Colonic mucosa (tissue), 4 donors: ENCODE results near the gene BOLL. TPM values are rescaled to one million over a fixed set of nuclear protein-coding genes. Genes with fewer than 3 reads are reported as not detected.
"Not testable (repeated sequence)": the region's sequence is repeated elsewhere in the genome, so short reads cannot be mapped to it uniquely, and the experiment has no call there.

Experiments used
- DNase-seq: peaks from one replicate; pipeline ENCODE4 v3.0.0-alpha.2; 2020
- H3K27ac ChIP-seq: fragments of 200-600 bp; one replicate; pipeline ENCODE4 v1.8.0; 2021
- H3K27me3 ChIP-seq: fragments of 200-600 bp; one replicate; pipeline ENCODE4 v1.8.0; 2021
- H3K36me3 ChIP-seq: fragments of 200-600 bp; one replicate; pipeline ENCODE4 v1.8.0; 2021
- H3K4me1 ChIP-seq: fragments of 200-600 bp; one replicate; pipeline ENCODE4 v1.8.0; 2021; ENCODE audit warnings: mild to moderate bottlenecking
- H3K4me3 ChIP-seq: fragments of 200-600 bp; one replicate; pipeline ENCODE4 v1.8.0; 2021
- H3K9ac ChIP-seq, 2 donors: one replicate each; pipeline ENCODE4 v1.7.0; 2013; ENCODE audit warnings: control low read depth in 2 of 2, low read depth in 2 of 2, low read length in 2 of 2
- H3K9me3 ChIP-seq: fragments of 200-600 bp; one replicate; pipeline ENCODE4 v1.8.0; 2021
- CTCF ChIP-seq: fragments of 200-600 bp; IDR thresholded peaks from one replicate; pipeline ENCODE4 v1.8.0; 2022; ENCODE audit warnings: antibody characterized with exemption, mild to moderate bottlenecking
- intact Hi-C: fragments of 100-400 bp; cut with DNase I; formaldehyde crosslinking; loops from one replicate; pipeline ENCODE4 v1.14.1; 2022
- total RNA-seq, 2 donors: library from RNA; stranded (reverse); fragmentation: NEBNext Ultra II Directional in 1 of 2; extraction: Animal tissue kit (Norgen Biotek cat#: 25700) in 1 of 2; gene quantifications; one replicate each; pipeline ENCODE4 v1.2.1, GENCODE V29; 2021
- donor health status: healthy.
- donor health status: DM: no; HTN: no; CAD: no.
- donor health status: DM: no; HTN: no; CAD: no.

The BOLL gene
- total RNA-seq, 2 donors from 2014 or later: not detected

GRCh38 chr2:197704434-197705120 is 80.5 kb downstream of the BOLL start:
- H3K36me3 ChIP-seq: no peaks in the 10 kb centered on the region
- intact Hi-C loops: loop anchor here (5.0 to 10.0 kb wide), 2 partner anchors 73 to 190 kb away; partner anchors contain the start of gene MOB4

GRCh38 chr2:197700960-197701359 is 84.2 kb downstream of the BOLL start:
- Histone ChIP-seq H3K36me3 (no peaks in the 10 kb centered on the region), H3K4me1 (no peaks in the 10 kb centered on the region), H3K9me3 (no peaks in the 10 kb centered on the region), H3K27me3 (no peaks in the 10 kb centered on the region), H3K9ac (no peak overlapping the region), H3K27ac (no peak overlapping the region), H3K4me3 (no peak overlapping the region)
- intact Hi-C loops: loop anchor here (10.0 kb wide), 1 partner anchor 186 kb away; the partner anchor contains the start of gene MOB4
- TF ChIP-seq CTCF: no peak
- no peak for DNase-seq

More at GRCh38 chr2:197704434-197705120, 80.5 kb downstream of the BOLL start:
- Histone ChIP-seq H3K9ac (peak overlapping the region; percentile 60 to 67), H3K9me3 (no peaks in the 10 kb centered on the region), H3K4me3 (peak overlapping the region; percentile 96), H3K4me1 (peaks cover 5% of the 10 kb centered on the region), H3K27me3 (no peaks in the 10 kb centered on the region), H3K27ac (peak overlapping the region; percentile 67)
- DNase-seq: no peak
- TF ChIP-seq CTCF: no peak

GRCh38 chr2:197699724-197700123 is 85.4 kb downstream of the BOLL start:
- H3K4me3 ChIP-seq, H3K4me1 ChIP-seq, H3K27ac ChIP-seq, H3K27me3 ChIP-seq, H3K9me3 ChIP-seq, DNase-seq, H3K9ac ChIP-seq, H3K36me3 ChIP-seq: not testable (repeated sequence)
- intact Hi-C loops: loop anchor here (10.0 kb wide), 1 partner anchor 185 kb away; the partner anchor contains the start of gene MOB4

- H3K9me3 ChIP-seq, H3K4me3 ChIP-seq, H3K4me1 ChIP-seq, H3K27ac ChIP-seq, H3K36me3 ChIP-seq, H3K9ac ChIP-seq, H3K27me3 ChIP-seq, DNase-seq, intact Hi-C loops: not testable (repeated sequence)
Observed at GRCh38 chr2:197696571-197696970, 88.5 kb downstream of the BOLL start.

- DNase-seq: not testable (repeated sequence)
Observed at GRCh38 chr2:197695971-197696370, 89.1 kb downstream of the BOLL start.

GRCh38 chr2:197695206-197695605 is 89.9 kb downstream of the BOLL start:
- H3K36me3 ChIP-seq, H3K4me1 ChIP-seq, H3K9ac ChIP-seq, intact Hi-C loops, DNase-seq, H3K27ac ChIP-seq, H3K27me3 ChIP-seq, H3K9me3 ChIP-seq, H3K4me3 ChIP-seq: not testable (repeated sequence)

More at GRCh38 chr2:197695971-197696370, 89.1 kb downstream of the BOLL start:
- H3K4me1 ChIP-seq, H3K27ac ChIP-seq, H3K36me3 ChIP-seq, H3K9ac ChIP-seq, intact Hi-C loops, H3K27me3 ChIP-seq, H3K4me3 ChIP-seq, H3K9me3 ChIP-seq: not testable (repeated sequence)

GRCh38 chr2:197677483-197677882 is 107.6 kb downstream of the BOLL start:
- no peak for DNase-seq
- intact Hi-C loops: no loop called here
- no peak overlapping the region for H3K27ac ChIP-seq
- no peaks in the 10 kb centered on the region for H3K9me3 ChIP-seq
- H3K36me3 ChIP-seq: no peaks in the 10 kb centered on the region
- H3K4me1 ChIP-seq: no peaks in the 10 kb centered on the region
- H3K9ac ChIP-seq: no peak overlapping the region
- no peak for TF ChIP-seq CTCF
- no peaks in the 10 kb centered on the region for H3K27me3 ChIP-seq
- H3K4me3 ChIP-seq: no peak overlapping the region
